GM19351 (cell line): ENCODE data around the gene DHX58.

ENCODE experiments used
- ATAC-seq: cut with Tn5 transposase; IDR thresholded peaks from one replicate; pipeline ENCODE4 v1.9.1; 2021; ENCODE audit warnings: mild to moderate bottlenecking, moderate library complexity; ENCODE audit not compliant: unreplicated experiment

Gene DHX58

GRCh38 chr17:42111265-42111636, 1.3 kb downstream of the DHX58 start:
- no peak for ATAC-seq

GRCh38 chr17:42110301-42111264, 1.9 kb downstream of the DHX58 start:
- ATAC-seq, result no peak

GRCh38 chr17:42109086-42109485, 3.4 kb downstream of the DHX58 start:
- no peak for ATAC-seq

DNA sequence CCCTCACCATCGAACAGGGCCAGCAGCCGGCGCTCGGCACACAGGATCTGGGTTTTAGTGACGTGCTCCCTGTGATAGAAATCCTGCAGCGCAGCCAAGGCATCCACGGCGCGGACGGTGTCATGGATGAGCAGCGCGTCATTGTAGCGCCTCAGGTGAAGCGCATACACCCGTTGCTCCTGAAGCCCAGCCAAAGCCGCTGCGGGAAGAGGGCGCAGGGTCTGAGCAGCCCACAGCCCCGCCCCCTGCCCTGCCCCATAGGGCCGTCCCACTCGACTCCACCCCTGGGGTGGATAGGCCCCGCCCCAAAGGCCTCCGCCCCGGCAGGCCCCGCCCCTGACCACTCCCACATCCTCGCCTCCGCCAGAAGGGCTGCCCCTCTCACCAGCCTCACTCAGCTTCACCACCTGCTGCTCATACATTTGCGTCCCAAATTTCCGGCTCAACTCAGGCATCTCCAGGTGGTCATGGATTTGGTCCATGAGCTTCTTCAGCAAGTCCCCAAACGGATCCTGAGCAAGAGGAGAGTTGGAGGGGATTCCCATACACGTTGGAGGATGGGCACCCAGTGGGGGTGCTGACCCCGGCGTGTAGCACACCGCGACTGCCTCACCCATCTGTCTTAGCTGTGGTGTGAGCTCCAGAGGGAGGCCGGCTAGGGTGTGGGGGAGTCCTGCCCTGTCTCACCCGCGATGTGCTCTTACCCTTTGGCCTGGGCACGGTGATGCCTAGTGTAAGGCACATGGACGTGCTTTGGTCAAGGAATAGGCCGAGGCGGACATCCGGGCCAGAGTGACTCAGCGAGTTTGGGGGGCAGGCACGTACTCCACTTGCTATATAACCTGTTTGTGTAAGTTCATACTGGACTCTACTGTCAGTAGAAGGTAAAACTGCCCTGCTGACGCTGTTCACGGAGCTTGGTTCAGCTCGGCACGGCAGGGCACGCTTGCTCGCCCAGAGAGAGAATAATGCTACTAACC, 4.6 kb downstream of the DHX58 start:
- ATAC-seq, result peak; percentile 73

DNA sequence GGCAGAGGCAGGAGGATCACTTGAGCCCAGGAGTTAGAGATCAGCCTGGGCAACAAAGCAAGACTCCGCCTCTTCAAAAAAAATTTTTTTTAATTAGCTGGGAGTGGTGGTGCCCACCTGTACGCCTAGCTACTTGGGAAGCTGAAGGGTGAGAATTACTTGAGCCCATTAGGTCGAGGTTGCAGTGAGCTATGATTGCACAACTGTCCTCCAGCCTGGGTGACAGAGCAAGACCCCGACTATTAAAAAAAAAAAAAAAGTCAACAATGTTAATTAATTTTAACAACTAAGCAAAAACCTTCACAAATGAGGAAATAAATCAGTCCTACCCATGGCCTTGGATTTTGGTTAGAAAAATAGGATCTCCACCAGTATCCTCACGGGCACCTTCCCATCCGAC, 5.4 kb downstream of the DHX58 start:
- ATAC-seq, result no peak

- no peak for ATAC-seq
Measured at GRCh38 chr17:42106009-42106408, 6.5 kb downstream of the DHX58 start.

- no peak for ATAC-seq
Measured at GRCh38 chr17:42104264-42104663, 8.2 kb downstream of the DHX58 start.

DNA sequence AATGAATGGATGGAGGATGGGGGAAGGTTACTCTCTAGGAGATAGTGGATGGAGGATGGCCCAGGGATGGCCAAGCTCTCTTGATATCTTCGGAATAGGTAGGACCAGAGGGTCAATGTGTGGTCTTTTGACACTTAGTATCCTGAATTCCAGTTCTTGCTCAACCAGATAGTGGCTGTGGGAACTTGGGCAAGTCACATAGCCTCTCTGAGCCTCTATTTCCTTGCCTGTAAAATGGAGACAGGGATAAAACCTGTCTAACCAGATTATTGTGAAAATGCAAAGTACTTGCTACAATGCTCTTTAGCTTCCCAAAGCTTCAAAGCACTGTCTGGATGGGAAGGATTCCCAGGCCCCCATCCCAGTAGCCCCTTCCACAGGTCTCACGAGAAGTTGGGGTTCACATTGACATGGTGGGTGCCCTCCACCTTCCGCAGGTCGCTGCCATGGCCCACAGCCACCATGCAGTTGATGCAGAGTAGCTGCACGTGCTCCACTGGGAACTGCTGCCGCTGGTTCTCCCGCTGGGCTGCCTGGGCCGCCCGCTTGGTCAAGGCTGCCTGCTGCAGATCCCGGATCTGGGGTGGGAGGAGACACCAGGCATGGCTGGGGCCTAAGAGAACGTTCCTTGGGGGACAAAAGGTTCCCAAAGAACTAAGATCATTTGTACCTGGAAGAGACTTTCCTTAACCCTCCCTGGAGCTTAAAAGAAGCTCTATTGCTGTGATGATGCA, 9.1 kb downstream of the DHX58 start:
- ATAC-seq, result no peak

- ATAC-seq, result no peak
Measured at GRCh38 chr17:42101513-42102292, 10.8 kb downstream of the DHX58 start.

GRCh38 chr17:42098730-42099399, 13.6 kb downstream of the DHX58 start:
- no peak for ATAC-seq

- no peak for ATAC-seq
Measured at GRCh38 chr17:42097691-42098631, 14.6 kb downstream of the DHX58 start, which contains the start of gene ZNF385C. Gene ZNF385C (minus strand): TSS chr17:42098473. CDS start chr17:42063056, 35,417 bp downstream.

- no peak for ATAC-seq
Measured at GRCh38 chr17:42096360-42097111, 16.0 kb downstream of the DHX58 start.

GRCh38 chr17:42094375-42095069, 18.0 kb downstream of the DHX58 start:
- ATAC-seq, result no peak

GRCh38 chr17:42092939-42093338, 19.6 kb downstream of the DHX58 start:
- no peak for ATAC-seq

GRCh38 chr17:42090964-42091790, 21.3 kb downstream of the DHX58 start:
- ATAC-seq, result no peak

GRCh38 chr17:42088736-42089135, 23.8 kb downstream of the DHX58 start:
- ATAC-seq, result no peak
